PC-3 (cell line): ENCODE data around the gene KRTAP19-6.

ENCODE experiments used
- CTCF ChIP-seq: fragments of 300-600 bp; sonication (generic); conservative IDR thresholded peaks from 2 replicates; pipeline ENCODE4 v1.5.1; 2017; ENCODE audit warnings: antibody characterized with exemption, low read depth, mild to moderate bottlenecking, low read length
- EZH2 ChIP-seq: fragments of 300-600 bp; sonication (generic); IDR thresholded peaks from one replicate; pipeline ENCODE4 v1.6.1; 2017; ENCODE audit warnings: antibody characterized with exemption, mild to moderate bottlenecking, low read length; ENCODE audit not compliant: unreplicated experiment
- EZH2phosphoT487 ChIP-seq: fragments of 300-600 bp; sonication (generic); IDR thresholded peaks from 2 replicates; pipeline ENCODE4 v1.6.1; 2018; ENCODE audit warnings: mild to moderate bottlenecking, antibody characterized with exemption, low read length, borderline replicate concordance

GRCh38 chr21:30515681-30516080 lies 26.0 kb downstream of the KRTAP19-6 start:
- no peak for TF ChIP-seq CTCF
- TF ChIP-seq EZH2phosphoT487 = no peak
- TF ChIP-seq EZH2 = no peak
